A549 (cell line): ENCODE measurements around the gene LRGUK. TPM values are rescaled to one million over a fixed set of nuclear protein-coding genes. Genes with fewer than 3 reads are reported as not detected.

ENCODE experiments used
- ATAC-seq, 2 experiments: fragments of 200-7000 bp in 1 of 2; fragments of >200 bp in 1 of 2; cut with Nextera tagmentation in 1 of 2; cut with Tn5 transposase in 1 of 2; 3 replicates each; pipeline versions ENCODE4 v1.8.0 to v1.9.1; 2018 to 2020; ENCODE audit warnings: mild to moderate bottlenecking in 1 of 2, moderate library complexity in 1 of 2
- CTCF ChIA-PET: fragments of 300-600 bp; sonication (Branson Sonifier 250); formaldehyde crosslinking; extraction: SDS; loops from one replicate; lab custom pipeline; 2021; ENCODE audit warnings: antibody characterized with exemption, inconsistent platforms; lab: Yijun Ruan, JAX
- POLR2A ChIA-PET: fragments of 350-600 bp; formaldehyde crosslinking; extraction: SDS; loops from one replicate; lab custom pipeline; 2021; ENCODE audit warnings: antibody characterized with exemption, inconsistent platforms; lab: Yijun Ruan, JAX
- DNase-seq, 2 experiments: peaks; one replicate each; pipeline versions ENCODE4 v3.0.0 to v3.0.0-alpha.2; 2011 to 2016; ENCODE audit warnings: low read depth in 1 of 2, low spot score in 1 of 2
- FAIRE-seq: peaks from 2 replicates; lab custom pipeline; 2011; peaks lifted over from hg19 to GRCh38; lab: Jason Lieb, UNC
- H3K27ac ChIP-seq, 2 experiments: fragments of >200 bp; sonication (Bioruptor Twin); formaldehyde crosslinking; 3 replicates each; pipeline ENCODE4 v1.5.1; 2016 to 2017
- H3K4me1 ChIP-seq: fragments of >200 bp; sonication (Bioruptor Twin); formaldehyde crosslinking; 3 replicates; pipeline ENCODE4 v1.6.1; 2016
- H3K4me2 ChIP-seq: fragments of >200 bp; sonication (Bioruptor Twin); formaldehyde crosslinking; 3 replicates; pipeline ENCODE4 v1.6.1; 2016
- H3K4me3 ChIP-seq: fragments of >200 bp; sonication (Bioruptor Twin); formaldehyde crosslinking; 3 replicates; pipeline ENCODE4 v1.5.1; 2016
- H3K9me3 ChIP-seq: fragments of >200 bp; sonication (Bioruptor Twin); formaldehyde crosslinking; 3 replicates; pipeline ENCODE4 v1.6.1; 2016
- BHLHE40 ChIP-seq: IDR thresholded peaks from 2 replicates; pipeline ENCODE4 v1.6.1; 2012; ENCODE audit warnings: low read depth, low read length, inconsistent platforms
- CEBPB ChIP-seq, 2 experiments: fragments of >200 bp in 1 of 2; sonication (Bioruptor Twin) in 1 of 2; formaldehyde crosslinking in 1 of 2; IDR thresholded peaks; 2 replicates each; pipeline ENCODE4 v1.6.1; 2012 to 2016
- CHD4 ChIP-seq: fragments of 200-600 bp; sonication (generic); IDR thresholded peaks from 2 replicates; pipeline ENCODE4 v1.6.1; 2016; ENCODE audit warnings: antibody characterized with exemption, mild to moderate bottlenecking, borderline replicate concordance
- E2F6 ChIP-seq: IDR thresholded peaks from 2 replicates; pipeline ENCODE4 v1.6.1; 2012; ENCODE audit warnings: low read depth, borderline replicate concordance
- EHMT2 ChIP-seq: fragments of 200-600 bp; sonication (generic); IDR thresholded peaks from 2 replicates; pipeline ENCODE4 v1.6.1; 2016; ENCODE audit warnings: antibody characterized with exemption, low read depth, mild to moderate bottlenecking, moderate library complexity
- EP300 ChIP-seq, 2 experiments: fragments of >200 bp; sonication (Bioruptor Twin); formaldehyde crosslinking; IDR thresholded peaks; 2 replicates in 1 of 2; 3 replicates in 1 of 2; pipeline ENCODE4 v1.6.1; 2016 to 2017
- FOSB ChIP-seq: fragments of 250-450 bp; sonication (Bioruptor Pico); IDR thresholded peaks from 2 replicates; pipeline ENCODE4 v1.5.0; 2020; ENCODE audit warnings: mild to moderate bottlenecking, moderate library complexity
- HMGXB4 ChIP-seq: fragments of 250-450 bp; sonication (Bioruptor Pico); IDR thresholded peaks from 2 replicates; pipeline ENCODE4 v1.5.0; 2021; ENCODE audit warnings: mild to moderate bottlenecking, moderate library complexity, borderline replicate concordance
- HOXB13 ChIP-seq: fragments of 250-450 bp; sonication (Bioruptor Pico); IDR thresholded peaks from 2 replicates; pipeline ENCODE4 v1.5.0; 2020; ENCODE audit warnings: low read depth, mild to moderate bottlenecking, moderate library complexity
- HOXB5 ChIP-seq: fragments of 250-450 bp; sonication (Bioruptor Pico); IDR thresholded peaks from 2 replicates; pipeline ENCODE4 v1.5.0; 2020; ENCODE audit warnings: mild to moderate bottlenecking, moderate library complexity
- MAFK ChIP-seq: fragments of 450-650 bp; IDR thresholded peaks from 2 replicates; pipeline ENCODE4 v1.6.1; 2014; ENCODE audit not compliant: partially characterized antibody
- MYC ChIP-seq: IDR thresholded peaks from 2 replicates; pipeline ENCODE4 v1.6.1; 2012; ENCODE audit warnings: mild to moderate bottlenecking, inconsistent platforms, low read length, improper control_type of control experiment, borderline replicate concordance
- PHF8 ChIP-seq: fragments of 200-600 bp; sonication (generic); IDR thresholded peaks from 2 replicates; pipeline ENCODE4 v1.6.1; 2016; ENCODE audit warnings: low read depth, mild to moderate bottlenecking, antibody characterized with exemption, moderate library complexity, borderline replicate concordance
- POLR2AphosphoS2 ChIP-seq: conservative IDR thresholded peaks from 2 replicates; pipeline ENCODE4 v1.6.1; 2012; ENCODE audit warnings: low read length, improper control_type of control experiment, inconsistent platforms
- RARB ChIP-seq: fragments of 250-450 bp; sonication (Bioruptor Pico); IDR thresholded peaks from 2 replicates; pipeline ENCODE4 v1.8.0; 2021; ENCODE audit warnings: mild to moderate bottlenecking, moderate library complexity
- REST ChIP-seq: fragments of 200-600 bp; sonication (generic); IDR thresholded peaks from 2 replicates; pipeline ENCODE4 v1.6.1; 2016; ENCODE audit warnings: antibody characterized with exemption, mild to moderate bottlenecking, moderate library complexity
- RFX5 ChIP-seq: fragments of 450-650 bp; IDR thresholded peaks from 2 replicates; pipeline ENCODE4 v1.7.1; 2014; ENCODE audit warnings: antibody characterized with exemption, mild to moderate bottlenecking, moderate library complexity
- RNF2 ChIP-seq: fragments of 200-600 bp; sonication (generic); IDR thresholded peaks from 2 replicates; pipeline ENCODE4 v1.6.1; 2016; ENCODE audit warnings: low read depth, mild to moderate bottlenecking, antibody characterized with exemption, moderate library complexity, borderline replicate concordance
- SREBF2 ChIP-seq: fragments of 450-650 bp; IDR thresholded peaks from 2 replicates; pipeline ENCODE4 v1.6.1; 2014; ENCODE audit warnings: mild to moderate bottlenecking, moderate library complexity
- ZC3H11A ChIP-seq: fragments of 450-650 bp; IDR thresholded peaks from 2 replicates; pipeline ENCODE4 v1.6.1; 2014; ENCODE audit warnings: antibody characterized with exemption, mild to moderate bottlenecking
- WGBS: methylation state at CpG from one replicate; pipeline ENCODE4 v1.1.6; 2017; ENCODE audit errors: missing lambda C conversion rate; 5-methylcytosine and 5-hydroxymethylcytosine counted together
- polyA plus RNA-seq, 4 experiments: library from polyadenylated mRNA; depleted of rRNA in 3 of 4; stranded (reverse); fragments of >200 nt; fragmentation: RNase III in 1 of 4; extraction: RNeasy Plus Mini Kit Qiagen cat#74134 plus additional on column Dnase treatment in 1 of 4; gene quantifications; 2 replicates in 3 of 4; 3 replicates in 1 of 4; pipeline ENCODE4 v1.2.3, GENCODE V29; 2011 to 2017
- TF ChIP-seq, protein P1 (sequence below): fragments of >200 bp; sonication (Bioruptor Twin); formaldehyde crosslinking; IDR thresholded peaks from 3 replicates; pipeline ENCODE4 v1.6.1; 2016
- TF ChIP-seq, protein P2 (sequence below): fragments of >200 bp; sonication (Bioruptor Twin); formaldehyde crosslinking; IDR thresholded peaks from 2 replicates; pipeline ENCODE4 v1.6.1; 2016
- TF ChIP-seq, protein P3 (sequence below): IDR thresholded peaks from 2 replicates; pipeline ENCODE4 v1.6.1; 2012

The LRGUK gene
- polyA plus RNA-seq, 2 of the 4 experiments (the other 2 are of a cell fraction) = 0.28 to 0.32 TPM

DNA sequence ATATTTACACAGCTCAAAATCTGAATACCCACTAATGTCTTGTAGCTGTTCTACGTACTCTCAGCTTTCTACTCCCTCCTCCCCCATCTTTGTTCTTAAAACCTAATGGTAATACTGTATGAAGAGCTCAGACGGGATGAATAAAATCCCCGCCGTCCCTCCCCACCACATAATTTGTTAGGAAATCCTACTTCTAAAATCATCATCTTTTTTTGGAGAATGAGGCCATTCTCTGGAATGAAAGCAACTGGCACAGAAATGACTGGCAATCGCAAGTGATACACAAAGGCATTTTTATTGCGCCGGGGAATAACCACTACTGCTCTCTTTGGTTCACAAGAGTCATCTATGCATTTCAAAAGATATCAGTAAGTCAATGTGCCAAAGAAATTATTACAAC is 162.3 kb downstream of the LRGUK start:
- TF ChIP-seq POLR2AphosphoS2 = 0 out of 2 replicates have a peak, but pooled peaks have one; percentile 59
- no peak for TF ChIP-seq EHMT2
- TF ChIP-seq PHF8 = no peak
- no peak for TF ChIP-seq EP300 (IDR thresholded peaks at IDR 0.05)
- CTCF ChIA-PET = interaction anchor here (0.9 to 2.1 kb wide), 6 partner anchors 12 to 225 kb away, joined by 3 to 7 read pairs (median 4); no protein-coding TSS in a partner anchor
- FAIRE-seq (no peak), DNase-seq (no peak), ATAC-seq (no peak)
- Histone ChIP-seq H3K4me2 (no peak overlapping the region), H3K4me1 (peaks cover 9% of the 10 kb centered on the region; the same call in 2 of the 3 replicates), H3K4me3 (no peak overlapping the region), H3K9me3 (no peaks in the 10 kb centered on the region), H3K27ac (no peak overlapping the region)
- POLR2A ChIA-PET = interaction anchor here (1.1 kb wide), 1 partner anchor 27 kb away, joined by 3 read pairs; the partner anchor contains the start of gene SLC35B4
- WGBS = 97% methylated on average over 7 of the region's 7 CpGs

DNA sequence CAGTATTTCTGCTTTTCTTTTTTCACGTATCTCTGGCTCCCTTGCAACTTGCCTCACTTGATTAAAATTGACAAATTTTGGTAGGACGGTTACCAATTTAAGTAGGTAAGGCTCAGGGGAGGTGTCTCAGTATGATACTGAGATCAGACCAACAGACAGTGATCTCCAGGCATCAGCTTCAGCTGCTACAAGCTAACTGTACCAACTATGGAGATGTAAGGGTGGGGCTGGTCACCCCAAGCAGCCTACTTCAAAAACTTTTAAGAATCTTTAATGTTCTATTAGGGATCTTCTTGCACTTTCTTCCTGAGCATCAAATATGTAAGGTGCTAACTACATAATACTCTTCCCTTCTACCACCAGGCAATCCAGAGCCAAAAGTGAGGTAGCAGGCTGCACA is 162.7 kb downstream of the LRGUK start:
- Histone ChIP-seq H3K27ac (no peak overlapping the region), H3K4me3 (no peak overlapping the region), H3K4me1 (peaks cover 9% of the 10 kb centered on the region; the same call in 2 of the 3 replicates), H3K9me3 (no peaks in the 10 kb centered on the region), H3K4me2 (peak overlapping the region; percentile 5; the same call in 1 of the 3 replicates)
- no peak for TF ChIP-seq CHD4
- TF ChIP-seq RARB (CRISPR knock-in tag) = no peak
- TF ChIP-seq RFX5 = no peak
- TF ChIP-seq MYC = no peak
- TF ChIP-seq FOSB (CRISPR knock-in tag) = no peak
- no peak for TF ChIP-seq E2F6
- TF ChIP-seq HOXB5 (CRISPR knock-in tag) = no peak
- no peak for TF ChIP-seq MAFK
- TF ChIP-seq HMGXB4 (CRISPR knock-in tag) = no peak
- TF ChIP-seq, protein P1, sequence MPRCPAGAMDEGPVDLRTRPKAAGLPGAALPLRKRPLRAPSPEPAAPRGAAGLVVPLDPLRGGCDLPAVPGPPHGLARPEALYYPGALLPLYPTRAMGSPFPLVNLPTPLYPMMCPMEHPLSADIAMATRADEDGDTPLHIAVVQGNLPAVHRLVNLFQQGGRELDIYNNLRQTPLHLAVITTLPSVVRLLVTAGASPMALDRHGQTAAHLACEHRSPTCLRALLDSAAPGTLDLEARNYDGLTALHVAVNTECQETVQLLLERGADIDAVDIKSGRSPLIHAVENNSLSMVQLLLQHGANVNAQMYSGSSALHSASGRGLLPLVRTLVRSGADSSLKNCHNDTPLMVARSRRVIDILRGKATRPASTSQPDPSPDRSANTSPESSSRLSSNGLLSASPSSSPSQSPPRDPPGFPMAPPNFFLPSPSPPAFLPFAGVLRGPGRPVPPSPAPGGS = no peak
- no peak for TF ChIP-seq EP300 (IDR thresholded peaks at IDR 0.05)
- TF ChIP-seq REST = no peak
- TF ChIP-seq, protein P2, sequence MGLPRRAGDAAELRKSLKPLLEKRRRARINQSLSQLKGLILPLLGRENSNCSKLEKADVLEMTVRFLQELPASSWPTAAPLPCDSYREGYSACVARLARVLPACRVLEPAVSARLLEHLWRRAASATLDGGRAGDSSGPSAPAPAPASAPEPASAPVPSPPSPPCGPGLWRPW = no peak
- no peak for TF ChIP-seq RNF2
- TF ChIP-seq SREBF2 = no peak
- TF ChIP-seq HOXB13 (CRISPR knock-in tag) = no peak
- no peak for TF ChIP-seq BHLHE40
- no peak for TF ChIP-seq ZC3H11A
- no peak for TF ChIP-seq CEBPB (IDR thresholded peaks at IDR 0.05)
- TF ChIP-seq, protein P3, sequence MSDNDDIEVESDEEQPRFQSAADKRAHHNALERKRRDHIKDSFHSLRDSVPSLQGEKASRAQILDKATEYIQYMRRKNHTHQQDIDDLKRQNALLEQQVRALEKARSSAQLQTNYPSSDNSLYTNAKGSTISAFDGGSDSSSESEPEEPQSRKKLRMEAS = no peak
- ChIA-PET CTCF (interaction anchor here (0.9 to 2.1 kb wide), 5 partner anchors 11 to 143 kb away, joined by 4 to 9 read pairs (median 5); partner anchors contain the start of gene SLC35B4), POLR2A (interaction anchor here (1.1 kb wide), 1 partner anchor 27 kb away, joined by 3 read pairs; the partner anchor contains the start of gene SLC35B4)
- FAIRE-seq (peak; percentile 72), ATAC-seq (peak in 1 of 2 experiments; percentile 46; a peak in 3 of 6 replicates), DNase-seq (no peak)
- WGBS = 91% methylated on average over 2 of the region's 2 CpGs
